Natural killer cell (primary cell): Measurements from ENCODE around the gene DOCK7. TPM values are rescaled to one million over a fixed set of nuclear protein-coding genes. Genes with fewer than 3 reads are reported as not detected.
"Not testable (repeated sequence)": the region's sequence is repeated elsewhere in the genome, so short reads cannot be mapped to it uniquely, and the experiment has no call there.

Experiments used
- ATAC-seq, 3 donors: fragments of 150-1000 bp in 2 of 3; fragments of 200-7000 bp in 1 of 3; cut with Tn5 transposase; 1 replicate in 1 of 3; 2 replicates in 2 of 3; pipeline ENCODE4 v1.10.0; 2021; ENCODE audit warnings: mild to moderate bottlenecking in 2 of 3, moderate library complexity in 2 of 3
- DNase-seq, 2 donors: peaks; one replicate each; pipeline versions ENCODE4 v3.0.0 to v3.0.0-alpha.2; 2013 to 2021; ENCODE audit warnings: mixed read lengths in 1 of 2
- H3K27ac ChIP-seq: one replicate; pipeline ENCODE4 v1.5.1; 2013; ENCODE audit warnings: mild to moderate bottlenecking, low read length
- H3K27me3 ChIP-seq: one replicate; pipeline ENCODE4 v1.6.1; 2013; ENCODE audit warnings: low read length; ENCODE audit not compliant: control insufficient read depth, insufficient read depth
- H3K36me3 ChIP-seq: one replicate; pipeline ENCODE4 v1.6.1; 2013; ENCODE audit warnings: low read length; ENCODE audit not compliant: control insufficient read depth, insufficient read depth
- H3K4me1 ChIP-seq: one replicate; pipeline ENCODE4 v1.6.1; 2013; ENCODE audit warnings: low read length; ENCODE audit not compliant: control insufficient read depth, insufficient read depth
- H3K4me3 ChIP-seq: one replicate; pipeline ENCODE4 v1.5.1; 2013; ENCODE audit warnings: low read length
- H3K9me3 ChIP-seq: one replicate; pipeline ENCODE4 v1.6.1; 2013; ENCODE audit warnings: low read length; ENCODE audit not compliant: control insufficient read depth, insufficient read depth
- H3K27ac Mint-ChIP-seq, 2 donors: one replicate each; pipeline ENCODE4 v1.8.0; 2022; ENCODE audit warnings: mild to moderate bottlenecking in 2 of 2, mixed read lengths in 2 of 2, moderate library complexity in 1 of 2
- H3K27me3 Mint-ChIP-seq, 2 donors: one replicate each; pipeline ENCODE4 v1.8.0; 2022; ENCODE audit warnings: low read depth in 2 of 2, mixed read lengths in 2 of 2
- H3K36me3 Mint-ChIP-seq: one replicate; pipeline ENCODE4 v1.8.0; 2022; ENCODE audit warnings: mixed read lengths
- H3K4me1 Mint-ChIP-seq, 2 donors: one replicate each; pipeline ENCODE4 v1.8.0; 2022; ENCODE audit warnings: mixed read lengths in 2 of 2
- H3K4me3 Mint-ChIP-seq: one replicate; pipeline ENCODE4 v1.8.0; 2022; ENCODE audit warnings: mild to moderate bottlenecking, moderate library complexity, mixed read lengths
- H3K9me3 Mint-ChIP-seq, 2 donors: one replicate each; pipeline ENCODE4 v1.8.0; 2022; ENCODE audit warnings: mixed read lengths in 2 of 2
- WGBS: methylation state at CpG from one replicate; pipeline ENCODE4 v1.1.7; 2013; ENCODE audit warnings: missing lambda C conversion rate; ENCODE audit not compliant: insufficient coverage; 5-methylcytosine and 5-hydroxymethylcytosine counted together
- intact Hi-C: fragments of 100-400 bp; cut with micrococcal nuclease; formaldehyde crosslinking; loops from one replicate; pipeline ENCODE4 v1.14.2; 2022
- total RNA-seq, 4 donors: library from RNA; stranded (reverse); fragments of 120-200 nt in 1 of 4; gene quantifications; one replicate each; pipeline versions ENCODE4 v1.2.3 to v1.2.4, GENCODE V29; 2013 to 2022
- TF ChIP-seq, protein P1 (sequence below): fragments of 200-600 bp; IDR thresholded peaks from one replicate; pipeline ENCODE4 v1.8.0; 2022; ENCODE audit warnings: antibody characterized with exemption

The DOCK7 gene
- total RNA-seq, 3 donors from 2014 or later (not counting 1 experiment from before 2014, with no cell fraction given): 4.3 to 13.1 (median 6.0) TPM

DNA sequence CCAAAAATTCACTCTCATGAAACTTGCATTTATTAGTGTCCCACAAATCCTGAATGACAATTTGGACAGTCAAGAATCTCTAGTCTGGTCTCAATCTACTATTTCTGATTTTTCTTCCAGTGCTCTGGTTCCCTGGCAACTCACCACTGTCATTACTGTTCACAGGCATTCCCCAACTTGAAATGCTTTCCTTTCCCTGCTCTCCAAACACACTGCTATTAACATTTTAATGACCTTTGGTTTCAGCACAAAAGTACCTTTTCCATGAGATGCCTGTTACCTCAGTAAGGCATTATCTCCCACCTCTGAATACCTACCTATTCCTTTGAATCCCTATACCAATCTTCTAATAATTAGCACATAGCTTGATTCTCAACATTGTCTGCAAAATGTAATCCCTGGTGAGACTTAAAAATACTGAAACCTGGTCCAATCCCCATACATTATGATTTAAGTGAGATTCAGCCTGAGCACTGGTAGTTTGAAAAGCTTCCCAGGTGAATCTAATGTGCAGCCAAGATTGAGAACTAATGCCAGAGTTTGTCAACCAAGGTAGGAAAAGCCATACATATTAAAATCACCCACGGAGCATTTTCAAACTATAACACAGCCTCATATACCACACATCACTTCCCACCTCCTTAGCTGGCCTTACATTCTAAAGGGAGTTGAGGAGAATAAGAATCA lies 102.6 kb downstream of the DOCK7 start:
- no CpG with 5 or more reads among the region's 1 CpG for WGBS
- H3K9me3 ChIP-seq: no peaks in the 10 kb centered on the region
- TF ChIP-seq, protein P1, sequence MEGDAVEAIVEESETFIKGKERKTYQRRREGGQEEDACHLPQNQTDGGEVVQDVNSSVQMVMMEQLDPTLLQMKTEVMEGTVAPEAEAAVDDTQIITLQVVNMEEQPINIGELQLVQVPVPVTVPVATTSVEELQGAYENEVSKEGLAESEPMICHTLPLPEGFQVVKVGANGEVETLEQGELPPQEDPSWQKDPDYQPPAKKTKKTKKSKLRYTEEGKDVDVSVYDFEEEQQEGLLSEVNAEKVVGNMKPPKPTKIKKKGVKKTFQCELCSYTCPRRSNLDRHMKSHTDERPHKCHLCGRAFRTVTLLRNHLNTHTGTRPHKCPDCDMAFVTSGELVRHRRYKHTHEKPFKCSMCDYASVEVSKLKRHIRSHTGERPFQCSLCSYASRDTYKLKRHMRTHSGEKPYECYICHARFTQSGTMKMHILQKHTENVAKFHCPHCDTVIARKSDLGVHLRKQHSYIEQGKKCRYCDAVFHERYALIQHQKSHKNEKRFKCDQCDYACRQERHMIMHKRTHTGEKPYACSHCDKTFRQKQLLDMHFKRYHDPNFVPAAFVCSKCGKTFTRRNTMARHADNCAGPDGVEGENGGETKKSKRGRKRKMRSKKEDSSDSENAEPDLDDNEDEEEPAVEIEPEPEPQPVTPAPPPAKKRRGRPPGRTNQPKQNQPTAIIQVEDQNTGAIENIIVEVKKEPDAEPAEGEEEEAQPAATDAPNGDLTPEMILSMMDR: no peak
- no peaks in the 10 kb centered on the region for H3K4me1 ChIP-seq
- no peak overlapping the region for H3K4me3 ChIP-seq
- Mint-ChIP-seq H3K36me3 (no peaks in the 10 kb centered on the region), H3K9me3 (no peaks in the 10 kb centered on the region), H3K4me3 (no peak overlapping the region), H3K4me1 (no peaks in the 10 kb centered on the region), H3K27me3 (no peaks in the 10 kb centered on the region), H3K27ac (no peak overlapping the region)
- H3K36me3 ChIP-seq: no peaks in the 10 kb centered on the region
- no peaks in the 10 kb centered on the region for H3K27me3 ChIP-seq
- ATAC-seq (no peak), DNase-seq (no peak)
- H3K27ac ChIP-seq: no peak overlapping the region
- intact Hi-C loops: no loop called here

DNA sequence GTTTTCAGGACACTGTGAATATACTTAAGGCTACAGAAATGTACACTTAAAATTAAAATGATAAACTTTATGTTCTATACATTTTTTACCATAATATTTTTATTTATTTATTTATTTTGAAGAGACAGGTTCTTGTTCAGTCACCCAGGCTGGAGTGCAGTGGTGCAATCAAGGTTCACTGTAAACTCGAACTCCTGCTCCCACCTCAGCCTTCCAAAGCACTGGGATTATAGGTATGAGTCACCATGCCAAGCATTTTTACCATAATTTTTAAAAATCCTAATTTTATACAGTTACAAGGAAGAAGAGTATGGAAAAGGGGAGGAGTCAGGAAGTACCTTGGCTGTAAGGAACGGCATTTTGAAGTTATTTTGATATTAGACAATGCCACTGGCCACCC lies 114.5 kb downstream of the DOCK7 start:
- H3K27ac ChIP-seq: no peak overlapping the region
- peaks cover 3% of the 10 kb centered on the region for H3K9me3 ChIP-seq
- intact Hi-C loops: no loop called here
- no peaks in the 10 kb centered on the region for H3K27me3 ChIP-seq
- 84% methylated on average over 2 of the region's 2 CpGs for WGBS
- Mint-ChIP-seq H3K27ac (no peak overlapping the region), H3K4me3 (no peak overlapping the region), H3K4me1 (peaks cover 0 to 5% of the 10 kb centered on the region in 2 donors), H3K27me3 (no peaks in the 10 kb centered on the region), H3K9me3 (peaks cover 3 to 6% of the 10 kb centered on the region in 2 donors), H3K36me3 (no peaks in the 10 kb centered on the region)
- no peak for DNase-seq
- TF ChIP-seq, protein P1: no peak
- H3K4me3 ChIP-seq: no peak overlapping the region
- ATAC-seq: no peak
- no peaks in the 10 kb centered on the region for H3K4me1 ChIP-seq
- no peaks in the 10 kb centered on the region for H3K36me3 ChIP-seq

GRCh38 chr1:62572476-62572875 lies 115.7 kb downstream of the DOCK7 start:
- Mint-ChIP-seq H3K9me3 (peaks cover 5 to 6% of the 10 kb centered on the region in 2 donors), H3K4me3 (no peak overlapping the region), H3K4me1 (peaks cover 0 to 10% of the 10 kb centered on the region in 2 donors), H3K36me3 (no peaks in the 10 kb centered on the region), H3K27me3 (no peaks in the 10 kb centered on the region), H3K27ac (no peak overlapping the region)
- no peak for DNase-seq
- TF ChIP-seq, protein P1: no peak
- Histone ChIP-seq H3K9me3 (peaks cover 3% of the 10 kb centered on the region), H3K4me1 (no peaks in the 10 kb centered on the region), H3K27me3 (no peaks in the 10 kb centered on the region), H3K36me3 (no peaks in the 10 kb centered on the region), H3K27ac (no peak overlapping the region), H3K4me3 (no peak overlapping the region)
- no peak for ATAC-seq
- intact Hi-C loops: no loop called here

DNA sequence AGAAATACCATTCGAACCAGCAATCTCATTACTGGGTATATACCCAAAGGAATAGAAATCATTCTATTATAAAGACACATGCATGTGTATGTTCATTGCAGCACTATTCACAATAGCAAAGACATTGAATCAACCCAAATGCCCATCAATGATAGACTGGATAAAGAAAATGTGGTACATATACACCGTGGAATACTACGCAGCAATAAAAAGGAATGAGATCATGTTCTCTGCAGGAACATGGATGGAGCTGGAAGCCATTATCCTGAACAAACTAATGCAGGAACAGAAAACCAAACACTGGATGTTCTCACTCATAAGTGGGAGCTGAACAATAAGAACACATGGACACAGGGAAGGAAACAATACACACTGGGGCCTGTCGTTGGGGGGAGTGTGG lies 116.7 kb downstream of the DOCK7 start:
- H3K4me3 ChIP-seq, H3K4me1 ChIP-seq, H3K9me3 Mint-ChIP-seq, H3K36me3 Mint-ChIP-seq, intact Hi-C loops, H3K27ac ChIP-seq, H3K36me3 ChIP-seq, H3K27me3 Mint-ChIP-seq, H3K27ac Mint-ChIP-seq, H3K4me3 Mint-ChIP-seq, H3K9me3 ChIP-seq, ATAC-seq, H3K4me1 Mint-ChIP-seq, H3K27me3 ChIP-seq, DNase-seq: not testable (repeated sequence)
- WGBS: 94% methylated on average over 3 of the region's 4 CpGs

DNA sequence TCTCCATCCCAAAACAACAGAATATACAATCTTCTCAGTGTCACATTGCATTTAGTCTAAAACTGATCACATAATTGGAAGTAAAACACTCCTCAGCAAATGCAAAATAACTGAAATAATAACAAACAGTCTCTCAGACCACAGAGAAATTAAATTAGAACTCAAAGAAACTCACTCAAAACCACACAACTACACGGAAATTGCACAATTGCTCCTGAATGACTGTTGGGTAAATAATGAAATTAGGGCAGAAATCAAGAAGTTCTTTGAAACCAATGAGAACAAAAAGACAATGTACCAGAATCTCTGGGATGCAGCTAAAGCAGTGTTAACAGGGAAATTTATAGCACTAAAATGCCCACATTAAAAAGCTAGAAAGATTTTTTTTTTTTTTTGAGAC lies 120.3 kb downstream of the DOCK7 start:
- H3K4me1 ChIP-seq, H3K27ac Mint-ChIP-seq, H3K9me3 ChIP-seq, H3K4me3 ChIP-seq, H3K4me3 Mint-ChIP-seq, H3K36me3 Mint-ChIP-seq, H3K36me3 ChIP-seq, ATAC-seq, DNase-seq, H3K4me1 Mint-ChIP-seq, H3K9me3 Mint-ChIP-seq, H3K27me3 Mint-ChIP-seq, H3K27me3 ChIP-seq, H3K27ac ChIP-seq, intact Hi-C loops: not testable (repeated sequence)
- WGBS: no CpG with 5 or more reads among the region's 1 CpG

GRCh38 chr1:62567182-62567581 lies 121.0 kb downstream of the DOCK7 start:
- intact Hi-C loops, H3K9me3 Mint-ChIP-seq, H3K4me1 ChIP-seq, H3K4me1 Mint-ChIP-seq, H3K9me3 ChIP-seq, H3K4me3 ChIP-seq, H3K36me3 ChIP-seq, H3K27ac Mint-ChIP-seq, H3K27me3 Mint-ChIP-seq, DNase-seq, H3K27ac ChIP-seq, ATAC-seq, H3K36me3 Mint-ChIP-seq, H3K27me3 ChIP-seq, H3K4me3 Mint-ChIP-seq: not testable (repeated sequence)
- 100% methylated on average over 1 of the region's 1 CpG for WGBS
